Measurements from ENCODE around the gene SLC25A22.

The SLC25A22 gene

GRCh38 chr11:833849-834311, 35.8 kb upstream of the SLC25A22 start:
- DNase-seq = no peak

GRCh38 chr11:833114-833791, 35.2 kb upstream of the SLC25A22 start:
- DNase-seq = no peak

- DNase-seq = peak in 1 of 2 experiments; percentile 45
Observed at GRCh38 chr11:832529-833113, 34.5 kb upstream of the SLC25A22 start, which contains the start of gene CD151. Gene CD151 (plus strand): TSS chr11:832952. CDS start chr11:836070, 3,118 bp downstream.

- DNase-seq = no peak
Observed at GRCh38 chr11:831961-832528, 34.0 kb upstream of the SLC25A22 start.

- peak in 1 of 2 experiments; percentile 59 for DNase-seq
Observed at GRCh38 chr11:831118-831864, 33.2 kb upstream of the SLC25A22 start.

- DNase-seq = no peak
Observed at GRCh38 chr11:830295-831117, 32.4 kb upstream of the SLC25A22 start.

- DNase-seq = no peak
Observed at GRCh38 chr11:829847-830294, 31.8 kb upstream of the SLC25A22 start.

GRCh38 chr11:829176-829846, 31.2 kb upstream of the SLC25A22 start:
- no peak for DNase-seq

- DNase-seq = no peak
Observed at GRCh38 chr11:828506-829175, 30.6 kb upstream of the SLC25A22 start.

- no peak for DNase-seq
Observed at GRCh38 chr11:827897-828192, 29.8 kb upstream of the SLC25A22 start, which contains the start of gene CRACR2B. Gene CRACR2B (plus strand): TSS chr11:827919. CDS start chr11:828608, 689 bp downstream.

GRCh38 chr11:827146-827896, 29.2 kb upstream of the SLC25A22 start:
- no peak for DNase-seq

GRCh38 chr11:826836-827145, 28.7 kb upstream of the SLC25A22 start:
- DNase-seq = no peak

- no peak for DNase-seq
Observed at GRCh38 chr11:826227-826621, 28.1 kb upstream of the SLC25A22 start.

- DNase-seq = no peak
Observed at GRCh38 chr11:825366-826226, 27.5 kb upstream of the SLC25A22 start.

GRCh38 chr11:824942-825341, 26.9 kb upstream of the SLC25A22 start:
- DNase-seq = no peak

- peak; percentile 58 to 71 for DNase-seq
Observed at GRCh38 chr11:824292-824880, 26.3 kb upstream of the SLC25A22 start.

- DNase-seq = no peak
Observed at GRCh38 chr11:823441-824291, 25.6 kb upstream of the SLC25A22 start.

Measured in SHP77 (cell line).